Measurements from ENCODE around the gene ZNF385B.

ZNF385B gene

GRCh38 chr2:179528576-179529069, 332.8 kb downstream of the ZNF385B start:
- no peak for DNase-seq (ENCODE audit: low read depth, low spot score)
- TF ChIP-seq CTCF (IDR thresholded peaks at IDR 0.05; ENCODE audit: low read depth, low read length), result no peak
- no peak overlapping the region for H3K4me3 ChIP-seq (ENCODE audit: low read depth, low read length)
- in situ Hi-C loops (cut with HindIII; ENCODE audit: low sequenced_read_pairs), result no loop called here

- DNase-seq (ENCODE audit: low read depth, low spot score), result no peak
- TF ChIP-seq CTCF (IDR thresholded peaks at IDR 0.05; ENCODE audit: low read depth, low read length), result no peak
- H3K4me3 ChIP-seq (ENCODE audit: low read depth, low read length), result no peak overlapping the region
- in situ Hi-C loops (cut with HindIII; ENCODE audit: low sequenced_read_pairs), result no loop called here
Observed at GRCh38 chr2:179525340-179525739, 336.1 kb downstream of the ZNF385B start.

- in situ Hi-C loops (cut with HindIII; ENCODE audit: low sequenced_read_pairs), result no loop called here
- H3K4me3 ChIP-seq (ENCODE audit: low read depth, low read length), result no peak overlapping the region
- peak; percentile 45 for DNase-seq (ENCODE audit: low read depth, low spot score)
- no peak for TF ChIP-seq CTCF (IDR thresholded peaks at IDR 0.05; ENCODE audit: low read depth, low read length)
Observed at GRCh38 chr2:179524809-179525339, 336.5 kb downstream of the ZNF385B start.

- in situ Hi-C loops (cut with HindIII; ENCODE audit: low sequenced_read_pairs), result no loop called here
- no peak for TF ChIP-seq CTCF (IDR thresholded peaks at IDR 0.05; ENCODE audit: low read depth, low read length)
- DNase-seq (ENCODE audit: low read depth, low spot score), result no peak
- no peak overlapping the region for H3K4me3 ChIP-seq (ENCODE audit: low read depth, low read length)
Observed at GRCh38 chr2:179521944-179522343, 339.5 kb downstream of the ZNF385B start.

GRCh38 chr2:179518830-179519229, 342.6 kb downstream of the ZNF385B start:
- in situ Hi-C loops (cut with HindIII; ENCODE audit: low sequenced_read_pairs), result no loop called here
- TF ChIP-seq CTCF (IDR thresholded peaks at IDR 0.05; ENCODE audit: low read depth, low read length), result no peak
- H3K4me3 ChIP-seq (ENCODE audit: low read depth, low read length), result no peak overlapping the region
- no peak for DNase-seq (ENCODE audit: low read depth, low spot score)

- no peak overlapping the region for H3K4me3 ChIP-seq (ENCODE audit: low read depth, low read length)
- TF ChIP-seq CTCF (IDR thresholded peaks at IDR 0.05; ENCODE audit: low read depth, low read length), result no peak
- DNase-seq (ENCODE audit: low read depth, low spot score), result peak; percentile 33
- in situ Hi-C loops (cut with HindIII; ENCODE audit: low sequenced_read_pairs), result no loop called here
Observed at GRCh38 chr2:179513181-179513580, 348.2 kb downstream of the ZNF385B start.

Measured in astrocyte of the spinal cord (primary cell).